GM12878 (cell line): Measurements from ENCODE around the gene ANO7. TPM values are rescaled to one million over a fixed set of nuclear protein-coding genes. Genes with fewer than 3 reads are reported as not detected.

Source experiments
- EED ChIP-seq: sonication (generic); IDR thresholded peaks from 2 replicates; pipeline ENCODE4 v1.6.1; 2016; ENCODE audit warnings: antibody characterized with exemption, low read depth
- FOXK2 ChIP-seq: fragments of 450-650 bp; IDR thresholded peaks from 2 replicates; pipeline ENCODE4 v1.6.1; 2017; ENCODE audit warnings: mild to moderate bottlenecking, moderate library complexity
- IRF4 ChIP-seq: IDR thresholded peaks from 2 replicates; pipeline ENCODE4 v1.6.1; 2011; ENCODE audit warnings: low read depth, low read length
- MEF2A ChIP-seq: IDR thresholded peaks from 2 replicates; pipeline ENCODE4 v1.6.1; 2011; ENCODE audit warnings: low read depth, mild to moderate bottlenecking, low read length, moderate library complexity; ENCODE audit not compliant: insufficient read depth
- NR2F1 ChIP-seq: fragments of 450-650 bp; conservative IDR thresholded peaks from 2 replicates; pipeline ENCODE4 v1.6.1; 2017; ENCODE audit warnings: mild to moderate bottlenecking
- RAD21 ChIP-seq: IDR thresholded peaks from 2 replicates; pipeline ENCODE4 v1.6.1; 2011; ENCODE audit warnings: mild to moderate bottlenecking, low read depth, low read length, moderate library complexity; ENCODE audit not compliant: insufficient read depth
- RB1 ChIP-seq: fragments of 450-650 bp; formaldehyde crosslinking; IDR thresholded peaks from 2 replicates; pipeline ENCODE4 v1.6.1; 2017; ENCODE audit warnings: mild to moderate bottlenecking, borderline replicate concordance
- RUNX3 ChIP-seq: IDR thresholded peaks from 2 replicates; pipeline ENCODE4 v1.6.1; 2012; ENCODE audit warnings: low read length, inconsistent platforms
- SMAD1 ChIP-seq: fragments of 450-650 bp; IDR thresholded peaks from 2 replicates; pipeline ENCODE4 v1.6.1; 2018; ENCODE audit warnings: mild to moderate bottlenecking, low read depth; ENCODE audit not compliant: partially characterized antibody
- SMC3 ChIP-seq: IDR thresholded peaks from 2 replicates; pipeline ENCODE4 v1.6.1; 2011; ENCODE audit warnings: low read length, improper control_type of control experiment, borderline replicate concordance
- TCF12 ChIP-seq: IDR thresholded peaks from 2 replicates; pipeline ENCODE4 v1.6.1; 2011; ENCODE audit warnings: low read depth, mild to moderate bottlenecking, low read length
- ZBED1 ChIP-seq: IDR thresholded peaks from 2 replicates; pipeline ENCODE4 v1.6.1; 2016; ENCODE audit warnings: borderline replicate concordance
- polyA plus RNA-seq, 11 experiments: library from polyadenylated mRNA; depleted of rRNA in 4 of 11; unstranded in 6 of 11; stranded (reverse) in 5 of 11; fragments of >200 nt; fragmentation: Nextera tagmentation in 4 of 11; fragmentation: Illumina TruSeq in 1 of 11; extraction: Ambion mirVana in 4 of 11; extraction: Trizol in 1 of 11; gene quantifications; 1 replicate in 1 of 11; 2 replicates in 10 of 11; pipeline versions ENCODE4 v1.2.1 to v1.2.3, GENCODE V29; 2011 to 2016; ENCODE audit warnings: inconsistent platforms in 2 of 11, missing spikeins in 2 of 11, low read depth in 1 of 11
- total RNA-seq, 4 experiments: library from RNA; depleted of rRNA in 3 of 4; stranded (reverse); fragments of >200 nt in 3 of 4; fragmentation: Illumina TruSeq in 1 of 4; extraction: Trizol in 1 of 4; gene quantifications; 2 replicates each; pipeline versions ENCODE4 v1.2.1 to v1.2.3, GENCODE V29; 2013 to 2021
- TF ChIP-seq, protein P1 (sequence below): fragments of 450-650 bp; IDR thresholded peaks from 2 replicates; pipeline ENCODE4 v1.6.1; 2017; ENCODE audit warnings: antibody characterized with exemption, mild to moderate bottlenecking, moderate library complexity
- TF ChIP-seq, protein P2 (sequence below): fragments of 450-650 bp; IDR thresholded peaks from 2 replicates; pipeline ENCODE4 v1.6.1; 2018; ENCODE audit warnings: borderline replicate concordance, mild to moderate bottlenecking; ENCODE audit not compliant: partially characterized antibody
- TF ChIP-seq, protein P3 (sequence below): fragments of 150-350 bp; IDR thresholded peaks from 2 replicates; pipeline ENCODE4 v1.6.1; 2016; ENCODE audit warnings: low read depth, low read length

Gene ANO7
- total and polyA plus RNA-seq, 10 of the 15 experiments (the other 5 are each of a cell fraction or from before 2014, with no cell fraction given), result 0.08 to 1.4 (median 0.44) TPM

DNA sequence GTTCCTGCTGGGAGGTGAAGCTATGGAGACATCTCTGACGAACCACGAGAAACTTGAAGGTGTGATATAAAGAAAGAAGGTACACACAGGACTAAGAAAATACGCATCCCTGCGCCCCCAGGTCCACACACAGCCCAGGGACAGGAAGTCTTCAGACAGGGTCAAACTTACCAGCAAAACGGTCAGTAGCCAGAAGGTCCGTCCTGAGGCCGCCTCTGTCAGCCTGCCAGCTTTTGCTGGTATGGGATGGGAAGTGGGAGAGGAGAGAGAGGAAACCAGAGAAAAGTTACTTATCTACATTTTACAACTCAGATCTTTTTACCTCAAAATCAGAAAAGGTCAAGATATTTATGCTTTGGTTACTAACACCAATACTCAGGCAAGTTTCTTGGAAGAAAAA, 79.8 kb downstream of the ANO7 start (continued):
- no peak for TF ChIP-seq RB1
- no peak for TF ChIP-seq FOXK2
- TF ChIP-seq TCF12, result no peak
- TF ChIP-seq, protein P1, sequence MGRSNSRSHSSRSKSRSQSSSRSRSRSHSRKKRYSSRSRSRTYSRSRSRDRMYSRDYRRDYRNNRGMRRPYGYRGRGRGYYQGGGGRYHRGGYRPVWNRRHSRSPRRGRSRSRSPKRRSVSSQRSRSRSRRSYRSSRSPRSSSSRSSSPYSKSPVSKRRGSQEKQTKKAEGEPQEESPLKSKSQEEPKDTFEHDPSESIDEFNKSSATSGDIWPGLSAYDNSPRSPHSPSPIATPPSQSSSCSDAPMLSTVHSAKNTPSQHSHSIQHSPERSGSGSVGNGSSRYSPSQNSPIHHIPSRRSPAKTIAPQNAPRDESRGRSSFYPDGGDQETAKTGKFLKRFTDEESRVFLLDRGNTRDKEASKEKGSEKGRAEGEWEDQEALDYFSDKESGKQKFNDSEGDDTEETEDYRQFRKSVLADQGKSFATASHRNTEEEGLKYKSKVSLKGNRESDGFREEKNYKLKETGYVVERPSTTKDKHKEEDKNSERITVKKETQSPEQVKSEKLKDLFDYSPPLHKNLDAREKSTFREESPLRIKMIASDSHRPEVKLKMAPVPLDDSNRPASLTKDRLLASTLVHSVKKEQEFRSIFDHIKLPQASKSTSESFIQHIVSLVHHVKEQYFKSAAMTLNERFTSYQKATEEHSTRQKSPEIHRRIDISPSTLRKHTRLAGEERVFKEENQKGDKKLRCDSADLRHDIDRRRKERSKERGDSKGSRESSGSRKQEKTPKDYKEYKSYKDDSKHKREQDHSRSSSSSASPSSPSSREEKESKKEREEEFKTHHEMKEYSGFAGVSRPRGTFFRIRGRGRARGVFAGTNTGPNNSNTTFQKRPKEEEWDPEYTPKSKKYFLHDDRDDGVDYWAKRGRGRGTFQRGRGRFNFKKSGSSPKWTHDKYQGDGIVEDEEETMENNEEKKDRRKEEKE, result no peak
- TF ChIP-seq RAD21, result no peak
- TF ChIP-seq MEF2A, result no peak
- no peak for TF ChIP-seq NR2F1
- no peak for TF ChIP-seq SMC3
- TF ChIP-seq, protein P2, sequence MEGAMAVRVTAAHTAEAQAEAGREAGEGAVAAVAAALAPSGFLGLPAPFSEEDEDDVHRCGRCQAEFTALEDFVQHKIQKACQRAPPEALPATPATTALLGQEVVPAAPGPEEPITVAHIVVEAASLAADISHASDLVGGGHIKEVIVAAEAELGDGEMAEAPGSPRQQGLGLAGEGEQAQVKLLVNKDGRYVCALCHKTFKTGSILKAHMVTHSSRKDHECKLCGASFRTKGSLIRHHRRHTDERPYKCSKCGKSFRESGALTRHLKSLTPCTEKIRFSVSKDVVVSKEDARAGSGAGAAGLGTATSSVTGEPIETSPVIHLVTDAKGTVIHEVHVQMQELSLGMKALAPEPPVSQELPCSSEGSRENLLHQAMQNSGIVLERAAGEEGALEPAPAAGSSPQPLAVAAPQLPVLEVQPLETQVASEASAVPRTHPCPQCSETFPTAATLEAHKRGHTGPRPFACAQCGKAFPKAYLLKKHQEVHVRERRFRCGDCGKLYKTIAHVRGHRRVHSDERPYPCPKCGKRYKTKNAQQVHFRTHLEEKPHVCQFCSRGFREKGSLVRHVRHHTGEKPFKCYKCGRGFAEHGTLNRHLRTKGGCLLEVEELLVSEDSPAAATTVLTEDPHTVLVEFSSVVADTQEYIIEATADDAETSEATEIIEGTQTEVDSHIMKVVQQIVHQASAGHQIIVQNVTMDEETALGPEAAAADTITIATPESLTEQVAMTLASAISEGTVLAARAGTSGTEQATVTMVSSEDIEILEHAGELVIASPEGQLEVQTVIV, result no peak
- no peak for TF ChIP-seq ZBED1
- TF ChIP-seq, protein P3, sequence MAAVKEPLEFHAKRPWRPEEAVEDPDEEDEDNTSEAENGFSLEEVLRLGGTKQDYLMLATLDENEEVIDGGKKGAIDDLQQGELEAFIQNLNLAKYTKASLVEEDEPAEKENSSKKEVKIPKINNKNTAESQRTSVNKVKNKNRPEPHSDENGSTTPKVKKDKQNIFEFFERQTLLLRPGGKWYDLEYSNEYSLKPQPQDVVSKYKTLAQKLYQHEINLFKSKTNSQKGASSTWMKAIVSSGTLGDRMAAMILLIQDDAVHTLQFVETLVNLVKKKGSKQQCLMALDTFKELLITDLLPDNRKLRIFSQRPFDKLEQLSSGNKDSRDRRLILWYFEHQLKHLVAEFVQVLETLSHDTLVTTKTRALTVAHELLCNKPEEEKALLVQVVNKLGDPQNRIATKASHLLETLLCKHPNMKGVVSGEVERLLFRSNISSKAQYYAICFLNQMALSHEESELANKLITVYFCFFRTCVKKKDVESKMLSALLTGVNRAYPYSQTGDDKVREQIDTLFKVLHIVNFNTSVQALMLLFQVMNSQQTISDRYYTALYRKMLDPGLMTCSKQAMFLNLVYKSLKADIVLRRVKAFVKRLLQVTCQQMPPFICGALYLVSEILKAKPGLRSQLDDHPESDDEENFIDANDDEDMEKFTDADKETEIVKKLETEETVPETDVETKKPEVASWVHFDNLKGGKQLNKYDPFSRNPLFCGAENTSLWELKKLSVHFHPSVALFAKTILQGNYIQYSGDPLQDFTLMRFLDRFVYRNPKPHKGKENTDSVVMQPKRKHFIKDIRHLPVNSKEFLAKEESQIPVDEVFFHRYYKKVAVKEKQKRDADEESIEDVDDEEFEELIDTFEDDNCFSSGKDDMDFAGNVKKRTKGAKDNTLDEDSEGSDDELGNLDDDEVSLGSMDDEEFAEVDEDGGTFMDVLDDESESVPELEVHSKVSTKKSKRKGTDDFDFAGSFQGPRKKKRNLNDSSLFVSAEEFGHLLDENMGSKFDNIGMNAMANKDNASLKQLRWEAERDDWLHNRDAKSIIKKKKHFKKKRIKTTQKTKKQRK, result no peak
- no peak for TF ChIP-seq SMAD1
- no peak for TF ChIP-seq IRF4
- no peak for TF ChIP-seq RUNX3
- no peak for TF ChIP-seq EED
